Right cardiac atrium (tissue), 5 donors: ENCODE measurements around the gene LPAR5. TPM values are rescaled to one million over a fixed set of nuclear protein-coding genes. Genes with fewer than 3 reads are reported as not detected.
A peak's percentile ranks its signal among the peaks of the same experiment; 100 is the strongest.

Experiments
- ATAC-seq, 2 donors: fragments of 200-7000 bp; cut with Tn5 transposase; one replicate each; pipeline versions ENCODE4 v1.8.0 to v1.9.1; 2020; ENCODE audit warnings: moderate library complexity in 2 of 2, mild to moderate bottlenecking in 1 of 2
- DNase-seq, 3 donors: peaks; one replicate each; pipeline ENCODE4 v3.0.0-alpha.2; 2020
- H3K27ac ChIP-seq: one replicate; pipeline ENCODE4 v1.5.1; 2013; ENCODE audit warnings: mild to moderate bottlenecking, low read length, control low read depth, moderate library complexity
- H3K27me3 ChIP-seq: one replicate; pipeline ENCODE4 v1.6.1; 2013; ENCODE audit not compliant: control insufficient read depth, insufficient read depth
- H3K4me1 ChIP-seq: one replicate; pipeline ENCODE4 v1.6.1; 2013; ENCODE audit warnings: low read length; ENCODE audit not compliant: control insufficient read depth, insufficient read depth
- H3K4me3 ChIP-seq: one replicate; pipeline ENCODE4 v1.5.1; 2013; ENCODE audit warnings: low read length, control low read depth
- H3K9me3 ChIP-seq: one replicate; pipeline ENCODE4 v1.6.1; 2013; ENCODE audit warnings: low read length; ENCODE audit not compliant: control insufficient read depth
- WGBS: extraction: QIAGEN DNeasy Blood & Tissue Kit; methylation state at CpG from one replicate; pipeline ENCODE4 v1.1.7; 2013; 5-methylcytosine and 5-hydroxymethylcytosine counted together
- intact Hi-C, 4 donors: fragments of 100-400 bp; cut with DNase I; formaldehyde crosslinking; loops; one replicate each; pipeline versions ENCODE4 v1.11.0 to v1.14.0; 2022 to 2023
- long read RNA-seq, 4 donors: library from polyadenylated mRNA; unstranded; transcript quantifications; one replicate each; pipeline ENCODE4 v2.0.0, GENCODE V29; 2020 to 2021
- polyA plus RNA-seq: library from polyadenylated mRNA; stranded (reverse); fragments of 200-250 nt; gene quantifications from one replicate; pipeline ENCODE4 v1.2.3, GENCODE V29; 2013
- total RNA-seq, 4 donors: library from RNA; stranded (reverse); fragmentation: NEBNext Ultra II Directional; extraction: Animal tissue kit (Norgen Biotek cat#: 25700); gene quantifications; one replicate each; pipeline ENCODE4 v1.2.1, GENCODE V29; 2021
- donor health status: healthy with polysubstance abuse.
- donor health status: DM: no; HTN: yes; CAD: no.
- donor health status: DM: no; HTN: no; CAD: no.
- donor health status: DM: no; HTN: yes; CAD: no; lungs with severe emphysema.
- donor health status: DM: yes; HTN: yes; CAD: no.

LPAR5 gene
- total RNA-seq (1 to 10 TPM; 1.1 to 2.6 (median 2.0) TPM), polyA plus RNA-seq (0.86 TPM)
- long read RNA-seq, donor 1, partial matches to known transcripts = 0 of 2 reads
- long read RNA-seq, donor 1, other reads (novel, unspliced or antisense) = 2 of 2 reads
- long read RNA-seq, donor 2, partial matches to known transcripts = 0 of 3 reads
- long read RNA-seq, donor 2, other reads (novel, unspliced or antisense) = 1 of 3 reads
- long read RNA-seq, donor 3, partial matches to known transcripts = 0 of 1 reads
- long read RNA-seq, donor 3, other reads (novel, unspliced or antisense) = 1 of 1 reads
- long read RNA-seq, donor 4, partial matches to known transcripts = 0 of 2 reads
- long read RNA-seq, donor 4, other reads (novel, unspliced or antisense) = 0 of 2 reads

- H3K4me1 ChIP-seq = peaks cover 2% of the 10 kb centered on the region
- 58% methylated on average over 18 of the region's 18 CpGs for WGBS
- H3K27me3 ChIP-seq = no peaks in the 10 kb centered on the region
- no peak within 1 kb of the TSS for H3K27ac ChIP-seq
- peak; percentile 41 to 79 (median 68) for DNase-seq
- H3K9me3 ChIP-seq = no peaks in the 10 kb centered on the region
- H3K4me3 ChIP-seq = no peak within 1 kb of the TSS
- ATAC-seq = peak; percentile 59 to 67
- intact Hi-C loops = no loop called here
These were observed at the start of gene LPAR5 for GRCh38 chr12:6635856-6636531. Gene LPAR5 (minus strand): TSS chr12:6635959. CDS start chr12:6621248, 14,711 bp downstream.

- H3K4me1 ChIP-seq = no peaks in the 10 kb centered on the region
- H3K27me3 ChIP-seq = no peaks in the 10 kb centered on the region
- intact Hi-C loops = loop anchor here in 1 of 4 donors (10.0 kb wide), 1 partner anchor 70 kb away; no protein-coding TSS in a partner anchor
- ATAC-seq = no peak
- no peak overlapping the region for H3K27ac ChIP-seq
- H3K4me3 ChIP-seq = no peak overlapping the region
- H3K9me3 ChIP-seq = no peaks in the 10 kb centered on the region
- 64% methylated on average over 6 of the region's 6 CpGs for WGBS
- DNase-seq = no peak
These were observed 48.9 kb upstream of the LPAR5 start for GRCh38 chr12:6684609-6685008.

- no peaks in the 10 kb centered on the region for H3K9me3 ChIP-seq
- DNase-seq (no peak), ATAC-seq (no peak)
- no peak overlapping the region for H3K27ac ChIP-seq
- no peaks in the 10 kb centered on the region for H3K27me3 ChIP-seq
- H3K4me1 ChIP-seq = no peaks in the 10 kb centered on the region
- intact Hi-C loops = no loop called here
- WGBS = 92% methylated on average over 5 of the region's 5 CpGs
- no peak overlapping the region for H3K4me3 ChIP-seq
These were observed 41.2 kb upstream of the LPAR5 start for GRCh38 chr12:6676962-6677361.

GRCh38 chr12:6672143-6672542 is 36.4 kb upstream of the LPAR5 start:
- H3K4me1 ChIP-seq = no peaks in the 10 kb centered on the region
- ATAC-seq = no peak
- WGBS = 86% methylated on average over 18 of the region's 18 CpGs
- intact Hi-C loops = no loop called here
- DNase-seq = no peak
- no peak overlapping the region for H3K4me3 ChIP-seq
- no peaks in the 10 kb centered on the region for H3K27me3 ChIP-seq
- H3K27ac ChIP-seq = no peak overlapping the region
- H3K9me3 ChIP-seq = no peaks in the 10 kb centered on the region

GRCh38 chr12:6667559-6668210 is 31.9 kb upstream of the LPAR5 start:
- DNase-seq = no peak

GRCh38 chr12:6666211-6666610 is 30.5 kb upstream of the LPAR5 start:
- no peaks in the 10 kb centered on the region for H3K9me3 ChIP-seq
- no peaks in the 10 kb centered on the region for H3K4me1 ChIP-seq
- intact Hi-C loops = no loop called here
- no peak for DNase-seq
- WGBS = 95% methylated on average over 2 of the region's 2 CpGs
- H3K27me3 ChIP-seq = no peaks in the 10 kb centered on the region
- no peak for ATAC-seq
- H3K4me3 ChIP-seq = no peak overlapping the region
- no peak overlapping the region for H3K27ac ChIP-seq

More at GRCh38 chr12:6667559-6668210, 31.9 kb upstream of the LPAR5 start:
- H3K27me3 ChIP-seq = no peaks in the 10 kb centered on the region
- no peak for ATAC-seq
- 82% methylated on average over 8 of the region's 8 CpGs for WGBS
- H3K4me1 ChIP-seq = no peaks in the 10 kb centered on the region
- H3K4me3 ChIP-seq = no peak overlapping the region
- no peaks in the 10 kb centered on the region for H3K9me3 ChIP-seq
- H3K27ac ChIP-seq = no peak overlapping the region
- intact Hi-C loops = no loop called here

- Histone ChIP-seq H3K4me1 (no peaks in the 10 kb centered on the region), H3K27ac (no peak overlapping the region), H3K27me3 (no peaks in the 10 kb centered on the region), H3K4me3 (no peak overlapping the region), H3K9me3 (no peaks in the 10 kb centered on the region)
- ATAC-seq (no peak), DNase-seq (no peak)
- 68% methylated on average over 2 of the region's 2 CpGs for WGBS
- intact Hi-C loops = no loop called here
These were observed 29.1 kb upstream of the LPAR5 start for GRCh38 chr12:6664902-6665301.

GRCh38 chr12:6662906-6663742 is 27.4 kb upstream of the LPAR5 start, which contains the start of gene ING4:
Gene ING4 (minus strand): TSS chr12:6663119. CDS start chr12:6663101, 18 bp downstream.
- Histone ChIP-seq H3K9me3 (no peaks in the 10 kb centered on the region), H3K4me1 (no peaks in the 10 kb centered on the region), H3K27me3 (no peaks in the 10 kb centered on the region), H3K4me3 (peak within 1 kb of the TSS; percentile 92), H3K27ac (peak within 1 kb of the TSS; percentile 85)
- ATAC-seq (peak; percentile 100), DNase-seq (peak; percentile 98 to 99 (median 98))
- intact Hi-C loops = loop anchor here in 1 of 4 donors (2.0 kb wide), 1 partner anchor 26 kb away; the partner anchor contains the start of gene ZNF384
- 2% methylated on average over 37 of the region's 37 CpGs for WGBS

- Histone ChIP-seq H3K27ac (peak overlapping the region; percentile 85), H3K9me3 (no peaks in the 10 kb centered on the region), H3K4me1 (no peaks in the 10 kb centered on the region), H3K27me3 (no peaks in the 10 kb centered on the region), H3K4me3 (peak overlapping the region; percentile 92)
- no peak for DNase-seq
- peak; percentile 54 to 57 for ATAC-seq
- intact Hi-C loops = loop anchor here in 1 of 4 donors (2.0 kb wide), 1 partner anchor 26 kb away; the partner anchor contains the start of gene ZNF384
- WGBS = 2% methylated on average over 10 of the region's 10 CpGs
These were observed 26.8 kb upstream of the LPAR5 start for GRCh38 chr12:6662602-6662905.

GRCh38 chr12:6653987-6654386 is 18.2 kb upstream of the LPAR5 start:
- ATAC-seq (peak; percentile 21 to 37), DNase-seq (no peak)
- 71% methylated on average over 5 of the region's 5 CpGs for WGBS
- Histone ChIP-seq H3K27ac (peak overlapping the region; percentile 88), H3K4me1 (no peaks in the 10 kb centered on the region), H3K9me3 (no peaks in the 10 kb centered on the region), H3K4me3 (no peak overlapping the region), H3K27me3 (no peaks in the 10 kb centered on the region)
- intact Hi-C loops = no loop called here
